Right renal cortex interstitium (tissue), 3 donors: Measurements from ENCODE around the gene PRR23A. TPM values are rescaled to one million over a fixed set of nuclear protein-coding genes. Genes with fewer than 3 reads are reported as not detected.
"Not testable (repeated sequence)": the region's sequence is repeated elsewhere in the genome, so short reads cannot be mapped to it uniquely, and the experiment has no call there.

Source experiments
- DNase-seq, 3 donors: peaks; one replicate each; pipeline ENCODE4 v3.0.0-alpha.2; 2013; ENCODE audit warnings: low read depth in 3 of 3, low spot score in 2 of 3
- polyA plus RNA-seq, 3 donors: library from polyadenylated mRNA; unstranded; fragments of 120-200 nt; gene quantifications; one replicate each; pipeline ENCODE4 v1.2.1, GENCODE V29; 2013; ENCODE audit not compliant: insufficient read length in 3 of 3

Gene PRR23A
- not detected for polyA plus RNA-seq

DNA sequence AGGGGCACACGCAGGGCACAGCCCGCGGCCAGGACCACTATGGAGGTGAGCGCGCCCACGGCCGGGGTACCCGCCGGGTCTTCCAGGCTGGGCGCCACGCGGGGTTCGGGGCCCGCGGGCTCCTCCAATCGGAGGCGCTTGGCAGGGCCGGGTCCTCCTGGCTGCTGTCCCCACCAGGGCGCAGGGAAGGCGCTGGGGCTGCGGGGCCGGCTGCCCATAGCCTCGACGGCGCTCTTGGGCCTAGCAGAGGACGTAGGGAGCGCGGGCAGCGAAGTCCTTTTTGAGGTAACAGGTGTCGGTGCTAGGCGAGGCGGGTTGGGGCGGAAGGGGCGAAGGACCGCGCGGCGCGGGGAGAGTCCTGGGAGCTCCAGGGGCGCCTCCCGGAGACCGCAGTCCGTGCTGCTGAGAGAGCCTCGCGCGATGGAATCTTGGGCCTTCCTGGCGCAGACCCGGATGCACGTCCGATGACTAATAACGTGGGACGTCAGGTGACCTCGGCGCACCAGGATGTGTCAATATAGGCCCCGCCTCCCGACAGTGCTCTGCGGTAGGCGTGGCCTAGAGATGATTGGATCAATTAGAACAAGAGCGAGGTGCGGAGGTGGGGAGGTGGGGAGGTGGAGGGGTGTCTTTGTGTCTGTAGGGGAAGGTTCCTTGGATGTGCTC lies at the start of gene PRR23A:
PRR23A (minus strand) TSS at position 218 of the 666 bp plus-strand sequence; CDS start at position 218, 0 bp downstream.
- DNase-seq = no peak

DNA sequence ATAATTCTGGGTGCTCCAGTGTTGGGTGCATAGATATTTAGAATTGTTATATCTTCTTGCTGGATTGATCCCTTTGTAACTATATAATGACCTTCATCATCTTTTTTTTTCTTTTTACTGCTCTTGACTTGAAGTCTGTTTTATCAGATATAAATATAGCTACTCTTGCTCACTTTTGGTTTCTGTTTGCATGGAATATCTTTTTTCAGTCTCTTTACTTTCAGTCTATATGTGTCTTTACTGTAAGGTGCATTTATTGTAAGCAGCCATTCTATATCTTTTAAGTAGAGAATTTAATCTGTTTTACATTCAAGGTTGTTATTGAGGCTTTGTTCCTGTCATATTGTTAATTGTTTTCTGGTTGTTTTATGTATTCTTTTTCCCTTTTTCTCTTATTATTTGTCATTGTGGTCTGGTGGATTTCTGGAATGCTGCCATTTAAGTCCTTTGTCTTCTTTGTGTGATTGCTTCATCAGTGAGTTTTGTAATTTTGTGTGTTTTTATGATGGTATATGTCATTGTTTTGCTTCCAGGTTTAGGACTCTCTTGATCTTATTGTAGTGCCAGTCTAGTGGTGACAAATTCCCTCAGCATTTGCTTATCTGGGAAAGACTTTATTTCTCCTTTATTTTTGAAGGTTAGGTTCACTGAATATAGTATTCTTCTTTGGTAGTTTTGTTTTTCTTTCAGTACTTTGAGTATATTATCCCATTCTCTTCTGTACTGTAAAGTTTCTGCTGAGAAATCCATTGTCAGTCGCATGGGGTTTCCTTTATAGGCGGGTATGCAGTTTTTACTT lies 46.9 kb upstream of the PRR23A start:
- DNase-seq = no peak

DNA sequence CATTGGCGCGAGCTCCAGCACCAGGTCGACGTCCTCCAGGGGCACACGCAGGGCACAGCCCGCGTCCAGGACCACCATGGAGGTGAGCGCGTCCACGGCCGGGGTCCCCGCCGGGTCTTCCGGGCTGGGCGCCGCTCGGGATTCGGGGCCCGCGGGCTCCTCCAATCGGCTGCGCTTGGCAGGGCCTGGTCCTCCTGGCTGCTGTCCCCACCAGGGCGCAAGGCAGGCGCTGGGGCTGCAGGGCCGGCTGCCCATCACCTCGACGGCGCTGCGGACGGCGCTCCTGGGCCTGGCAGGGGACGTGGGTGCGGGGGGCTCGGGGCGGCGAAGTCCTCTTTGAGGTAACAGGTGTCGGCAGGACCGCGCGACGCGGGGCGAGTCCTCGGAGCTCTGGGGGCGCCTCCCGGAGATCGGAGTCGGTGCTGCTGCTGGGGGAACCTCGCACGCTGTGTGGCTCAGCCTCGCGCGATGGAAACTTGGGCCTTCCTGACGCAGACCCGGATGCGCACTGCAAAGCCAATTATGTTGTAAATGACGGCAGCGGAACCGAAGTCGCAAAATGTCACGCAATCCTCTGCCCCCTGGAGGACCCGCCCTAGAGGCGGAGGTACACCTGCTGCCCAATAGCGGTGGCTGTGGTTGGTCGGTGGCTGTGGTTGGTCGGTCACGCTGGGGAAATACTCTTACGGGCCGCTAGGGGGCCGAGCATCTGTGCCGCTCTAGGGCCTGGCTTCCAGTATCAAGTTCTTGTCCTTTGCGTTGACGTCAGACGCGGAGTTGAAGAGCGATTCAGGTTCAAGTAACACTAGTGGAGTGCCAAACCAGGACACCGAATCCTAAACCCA lies 38.5 kb upstream of the PRR23A start, which contains the start of gene PRR23C:
PRR23C (minus strand) TSS at position 527 of the 845 bp plus-strand sequence; CDS start at position 255, 272 bp downstream.
- DNase-seq = no peak

DNA sequence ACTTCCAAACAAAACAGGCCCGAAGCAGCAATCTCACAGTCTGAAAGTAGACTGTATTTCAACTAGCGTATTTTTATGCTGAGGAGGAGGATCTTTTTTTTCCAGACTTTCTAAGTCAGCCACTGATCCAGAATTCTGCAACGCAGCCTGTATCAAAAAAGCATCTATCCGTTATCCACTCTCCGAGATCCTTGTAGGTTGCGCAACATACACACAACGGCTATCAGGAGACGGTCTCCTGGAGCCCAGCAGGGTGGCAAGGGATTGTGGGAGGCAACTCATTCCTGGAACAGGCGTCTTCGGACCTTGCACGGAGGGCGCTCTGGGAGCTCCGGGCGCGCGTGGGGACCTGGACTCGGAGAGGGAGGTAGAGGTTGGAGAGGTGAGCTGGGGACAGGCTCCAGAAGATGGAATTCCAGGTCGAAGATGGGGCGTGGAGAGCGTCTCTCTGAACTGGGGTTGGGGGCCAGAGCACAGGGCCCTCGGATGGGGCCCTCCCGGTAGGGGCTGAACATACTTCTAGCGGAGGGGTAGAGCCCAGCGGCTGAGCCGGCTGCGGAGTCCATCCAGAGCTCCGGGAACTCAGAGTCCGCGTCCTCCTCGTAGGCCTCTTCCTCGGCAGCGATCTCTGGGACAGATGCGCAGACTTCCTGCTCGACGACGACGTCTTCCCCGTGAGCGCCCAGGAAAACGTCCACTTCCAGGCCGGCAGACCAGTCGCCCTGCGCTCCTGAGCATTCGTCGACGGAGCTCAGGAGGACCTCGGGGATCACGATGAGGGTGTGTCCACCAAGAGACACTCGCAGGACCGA lies 37.7 kb upstream of the PRR23A start:
- no peak for DNase-seq

DNA sequence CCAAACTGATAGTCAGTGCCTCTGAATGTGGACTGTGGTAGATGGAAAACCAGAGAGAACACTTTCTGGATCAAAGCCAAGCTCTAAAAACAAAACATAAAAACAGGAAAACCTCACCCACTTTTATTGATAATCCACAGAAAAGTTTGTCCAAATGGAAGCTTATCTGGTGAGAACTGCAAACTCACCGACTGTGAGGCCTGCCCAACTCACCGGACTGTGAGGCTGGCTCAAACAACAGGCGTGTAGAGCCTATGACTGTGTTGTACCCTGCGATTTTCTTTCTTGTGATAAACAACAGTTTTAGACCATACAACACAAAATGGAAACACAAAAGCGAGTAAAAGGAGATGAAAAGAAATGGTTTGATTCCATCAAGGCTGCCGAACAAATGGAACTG lies 31.4 kb upstream of the PRR23A start:
- DNase-seq = no peak

DNA sequence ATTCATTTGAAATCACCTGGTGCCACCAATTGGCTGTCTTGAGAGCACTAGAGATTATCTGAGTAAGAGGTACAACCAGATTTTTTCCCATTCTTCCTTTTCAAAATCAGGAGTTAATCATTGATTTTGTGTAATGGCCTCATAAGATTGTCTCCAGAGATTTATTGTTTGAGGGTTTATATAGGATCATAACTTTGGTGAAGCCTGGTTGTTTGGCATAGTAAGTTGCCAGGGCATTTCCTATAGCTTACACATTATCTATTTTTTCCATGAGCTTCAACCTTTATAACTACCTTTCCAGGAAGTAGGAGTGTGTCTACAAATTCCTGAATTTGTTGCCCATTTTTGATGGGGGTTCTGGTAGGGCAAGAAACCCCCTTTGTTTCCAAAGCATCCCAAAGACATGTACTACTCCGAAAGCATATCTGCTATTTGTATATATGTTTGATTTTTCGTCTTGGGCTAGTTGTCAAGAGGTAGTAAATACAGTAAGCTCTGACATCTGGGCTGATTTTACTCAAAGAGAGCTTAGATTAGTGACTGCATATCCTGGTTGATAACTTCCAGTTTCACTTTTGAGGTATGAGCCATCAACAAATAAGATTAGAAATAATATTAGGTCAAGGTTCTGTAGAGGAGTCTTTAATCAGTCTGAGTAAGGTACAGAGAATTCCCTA lies 26.4 kb upstream of the PRR23A start:
- no peak for DNase-seq

DNA sequence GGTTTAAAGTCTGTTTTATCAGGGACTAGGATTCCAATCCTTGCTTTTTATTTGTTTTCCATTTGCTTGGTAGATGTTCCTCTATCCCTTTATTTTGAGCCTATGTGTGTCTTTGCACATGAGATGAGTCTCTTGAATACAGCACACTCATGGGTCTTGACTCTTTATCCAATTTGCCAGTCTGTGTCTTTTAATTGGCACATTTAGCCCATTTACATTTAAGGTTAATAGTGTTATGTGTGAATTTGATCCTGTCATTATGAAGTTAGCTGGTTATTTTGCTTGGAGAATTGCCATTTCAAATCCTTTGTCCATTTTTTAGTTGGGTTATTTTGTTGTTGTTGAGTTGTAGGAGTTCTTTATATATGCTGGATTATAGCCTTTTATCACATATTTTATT lies 24.5 kb upstream of the PRR23A start:
- not testable (repeated sequence) for DNase-seq

DNA sequence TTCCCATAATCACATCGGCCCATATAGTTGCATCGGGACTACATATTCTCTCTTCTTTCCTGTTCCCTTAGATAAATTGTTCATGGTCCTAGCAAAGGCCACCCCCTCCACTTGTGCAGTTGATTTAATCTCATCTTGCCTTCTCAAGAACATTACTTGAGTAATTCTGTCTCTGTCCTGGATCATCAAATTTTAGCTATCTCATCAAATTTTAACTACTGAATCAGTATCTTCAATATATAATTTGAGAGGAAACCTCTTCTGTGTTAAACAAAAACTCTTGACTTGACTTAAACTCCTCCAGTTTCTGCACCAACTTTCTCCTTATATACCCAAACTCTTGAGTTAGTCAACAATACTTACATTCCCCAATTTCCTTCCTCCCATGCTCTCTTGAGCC lies 18.9 kb upstream of the PRR23A start:
- DNase-seq = no peak

DNA sequence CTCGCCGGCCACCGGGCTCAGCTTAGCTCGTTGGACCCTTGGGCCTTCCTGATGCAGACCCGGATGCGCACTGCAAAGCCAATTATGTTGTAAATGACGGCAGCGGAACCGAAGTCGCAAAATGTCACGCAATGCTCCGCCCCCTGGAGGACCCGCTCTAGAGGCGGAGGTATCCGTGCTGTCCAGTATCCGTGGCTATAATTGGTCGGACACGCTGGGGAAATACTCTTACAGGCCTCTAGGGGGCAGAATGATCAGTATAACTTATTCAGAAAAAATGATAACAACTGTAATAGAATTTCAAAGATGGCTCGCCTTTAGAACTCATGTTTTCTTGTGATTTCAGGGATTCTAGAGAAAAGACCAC lies 14.8 kb upstream of the PRR23A start, which contains the start of gene PRR23B:
PRR23B (minus strand) TSS at position 59 of the 367 bp plus-strand sequence. CDS start 265 bp downstream, outside the sequence.
- no peak for DNase-seq

DNA sequence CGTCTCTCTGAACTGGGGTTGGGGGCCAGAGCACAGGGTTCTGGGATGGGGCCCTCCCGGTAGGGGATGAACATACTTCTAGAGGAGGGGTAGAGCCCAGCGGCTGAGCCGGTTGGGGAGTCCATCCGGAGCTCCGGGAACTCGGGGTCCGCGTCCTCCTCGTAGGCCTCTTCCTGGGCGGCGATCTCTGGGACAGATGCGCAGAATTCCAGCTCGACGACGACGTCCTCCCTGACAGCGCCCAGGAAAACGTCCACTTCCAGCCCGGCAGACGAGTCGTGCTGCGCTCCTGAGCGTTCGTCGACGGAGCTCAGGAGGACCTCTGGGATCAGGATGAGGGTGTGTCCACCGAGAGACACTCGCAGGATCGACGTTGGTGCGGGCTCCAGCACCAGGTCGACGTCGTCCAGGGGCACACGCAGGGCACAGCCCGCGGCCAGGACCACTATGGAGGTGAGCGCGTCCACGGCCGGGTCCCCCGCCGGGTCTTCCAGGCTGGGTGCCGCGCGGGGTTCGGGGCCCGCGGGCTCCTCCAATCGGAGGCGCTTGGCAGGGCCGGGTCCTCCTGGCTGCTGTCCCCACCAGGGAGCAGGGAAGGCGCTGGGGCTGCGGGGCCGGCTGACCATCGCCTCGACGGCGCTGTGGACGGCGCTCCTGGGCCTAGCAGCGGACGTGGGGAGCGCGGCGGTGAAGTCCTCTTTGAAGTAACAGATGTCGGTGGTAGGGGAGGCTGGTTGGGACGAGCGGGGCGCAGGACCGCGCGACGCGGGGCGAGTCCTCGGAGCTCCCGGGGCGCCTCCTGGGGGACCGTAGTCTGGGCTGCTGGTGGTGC lies 14.2 kb upstream of the PRR23A start:
- DNase-seq = no peak

DNA sequence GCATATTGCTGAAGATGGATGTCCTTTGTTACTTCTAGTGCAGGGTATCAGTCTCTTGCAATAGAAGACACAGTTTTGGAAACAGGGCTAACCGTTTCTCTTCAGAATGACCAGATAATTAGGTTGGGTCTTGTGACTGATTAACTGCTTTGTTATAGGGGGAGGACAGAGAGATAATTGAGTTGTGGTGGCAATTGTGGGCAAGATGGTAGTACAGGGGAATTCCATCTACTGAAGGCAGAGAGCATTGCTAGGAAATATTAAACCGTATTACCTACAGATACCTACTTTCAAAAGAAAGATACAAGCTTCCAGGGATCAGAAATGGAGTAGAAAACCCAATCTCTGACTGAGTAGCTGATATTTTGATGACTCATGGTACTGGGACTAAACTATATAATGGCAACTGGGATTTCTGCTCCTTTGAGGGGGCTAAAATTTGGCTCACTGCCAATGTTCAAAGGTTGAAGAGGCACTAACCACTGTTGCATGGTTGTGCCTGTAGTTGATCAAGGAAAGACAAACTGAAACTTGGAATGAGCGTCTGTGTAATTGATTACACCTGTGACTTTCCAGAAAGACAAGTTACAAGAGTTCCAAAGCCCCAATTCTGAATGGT lies 10.5 kb upstream of the PRR23A start:
- DNase-seq = no peak

DNA sequence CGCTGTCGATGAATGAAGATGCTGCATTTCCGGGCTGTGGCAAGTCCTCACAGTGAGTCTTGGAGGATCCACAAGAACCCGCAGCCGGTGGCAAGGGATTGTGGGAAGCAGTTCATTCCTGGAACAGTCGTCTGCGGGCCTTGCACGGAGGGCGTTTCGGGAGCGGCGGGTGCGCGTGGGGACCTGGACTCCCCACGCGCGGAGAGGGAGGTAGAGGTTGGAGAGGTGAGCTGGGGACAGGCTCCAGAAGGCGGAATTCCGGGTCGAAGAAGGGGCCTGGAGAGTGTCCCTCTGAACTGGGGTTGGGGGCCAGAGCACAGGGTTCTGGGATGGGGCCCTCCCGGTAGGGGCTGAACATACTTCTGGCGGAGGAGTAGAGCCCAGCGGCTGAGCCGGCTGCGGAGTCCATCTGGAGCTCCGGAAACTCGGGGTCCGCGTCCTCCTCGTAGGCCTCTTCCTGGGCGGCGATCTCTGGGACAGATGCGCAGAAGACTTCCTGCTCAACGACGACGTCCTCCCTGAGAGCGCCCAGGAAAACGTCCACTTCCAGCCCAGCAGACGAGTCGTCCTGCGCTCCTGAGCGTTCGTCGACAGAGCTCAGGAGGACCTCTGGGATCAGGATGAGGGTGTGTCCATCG lies 593 bp downstream of the PRR23A start:
- no peak for DNase-seq

DNA sequence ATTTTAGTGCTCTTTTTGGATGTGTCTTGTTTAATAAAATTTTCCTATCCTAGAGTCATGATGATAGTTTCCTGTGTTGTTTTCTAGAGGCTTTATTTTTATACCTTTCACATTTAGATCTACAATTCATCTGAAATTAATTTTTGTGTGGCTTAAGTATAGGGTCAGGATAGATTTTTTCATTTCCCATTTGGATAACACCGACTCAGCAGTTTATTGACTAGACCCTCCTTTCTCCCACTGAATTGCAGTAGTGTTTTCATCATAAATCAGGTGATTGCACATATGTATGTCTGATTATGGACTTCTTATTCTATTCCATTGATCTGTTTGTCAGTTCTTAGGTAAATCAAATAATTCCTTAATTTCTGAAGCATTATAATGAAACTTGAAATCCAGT lies 10.4 kb downstream of the PRR23A start:
- DNase-seq = no peak

DNA sequence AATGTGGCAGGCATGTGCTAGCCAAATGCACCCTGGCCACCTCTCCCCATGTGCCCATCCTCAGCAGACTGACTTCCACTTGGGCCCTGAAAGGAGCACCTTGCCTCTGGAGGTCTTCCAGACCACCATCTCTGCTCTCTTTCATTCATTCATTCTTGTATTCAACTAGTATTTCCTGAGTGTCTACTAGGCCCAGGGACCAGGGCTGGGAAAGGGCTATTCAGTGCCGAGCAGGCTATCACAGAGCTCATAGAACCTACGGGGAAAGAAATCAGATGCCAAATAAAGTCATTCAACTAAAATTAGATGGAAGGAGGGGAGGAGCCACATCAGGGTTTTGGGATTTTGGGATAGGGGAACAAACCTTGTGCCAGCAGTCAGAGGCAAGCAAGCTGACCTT lies 18.9 kb downstream of the PRR23A start:
- DNase-seq = no peak

DNA sequence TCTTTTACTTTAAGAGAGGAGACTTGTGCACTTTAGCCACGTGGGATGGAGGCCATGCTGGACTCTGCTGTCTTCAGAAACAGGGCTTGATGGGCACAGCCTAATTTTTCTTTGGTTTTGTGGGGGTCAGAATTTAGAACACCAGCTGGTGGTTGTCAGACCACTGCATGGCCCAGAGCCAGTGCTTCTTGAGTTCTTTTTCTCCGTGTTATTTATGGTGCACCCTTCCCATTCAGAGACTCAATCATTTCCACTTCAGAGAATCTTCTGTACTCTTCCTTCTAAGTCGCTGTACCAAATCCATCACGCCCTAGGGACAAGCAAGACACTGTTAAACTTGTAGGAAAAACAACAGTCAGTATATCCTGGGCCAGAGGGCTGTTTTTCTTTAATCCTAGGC lies 20.1 kb downstream of the PRR23A start:
- no peak for DNase-seq

DNA sequence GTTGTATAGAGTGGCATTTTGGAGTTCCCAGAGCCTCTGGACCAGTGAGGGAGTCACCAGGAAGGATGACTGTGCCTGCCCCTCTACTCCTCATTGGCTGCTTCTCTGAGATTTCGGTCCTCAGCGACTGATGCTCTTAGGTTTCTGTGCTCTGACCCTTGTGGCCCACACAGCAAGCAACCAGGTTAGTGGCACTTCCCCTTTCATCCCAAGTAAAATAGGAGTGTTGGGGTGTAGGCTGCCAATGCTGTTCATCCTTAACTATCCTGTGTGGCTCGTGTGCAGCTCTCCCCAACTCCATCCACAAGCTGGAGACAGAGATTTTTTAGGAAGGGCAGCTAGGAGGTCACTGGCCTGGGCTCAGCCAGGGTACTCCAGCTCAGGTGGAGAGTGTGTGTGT lies 21.3 kb downstream of the PRR23A start:
- no peak for DNase-seq

DNA sequence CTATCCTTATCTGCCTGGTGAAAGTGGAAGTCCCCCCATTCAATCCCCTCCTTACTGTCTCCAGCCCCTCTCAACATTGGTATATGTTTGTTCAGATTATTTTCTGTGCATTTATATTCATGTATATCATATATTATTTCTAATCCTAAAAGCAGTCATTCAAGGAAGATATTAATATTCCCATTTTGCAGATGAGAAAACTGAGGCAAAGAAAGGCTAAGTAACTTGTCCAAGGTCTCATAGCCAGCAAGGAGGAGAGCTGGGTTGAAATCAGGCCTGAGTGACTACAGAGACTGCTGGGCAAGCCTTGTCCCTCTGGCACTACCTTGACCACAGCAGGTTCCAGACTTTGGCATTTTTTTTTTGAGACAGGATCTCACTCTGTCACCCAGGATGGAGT lies 30.0 kb downstream of the PRR23A start:
- DNase-seq = no peak

DNA sequence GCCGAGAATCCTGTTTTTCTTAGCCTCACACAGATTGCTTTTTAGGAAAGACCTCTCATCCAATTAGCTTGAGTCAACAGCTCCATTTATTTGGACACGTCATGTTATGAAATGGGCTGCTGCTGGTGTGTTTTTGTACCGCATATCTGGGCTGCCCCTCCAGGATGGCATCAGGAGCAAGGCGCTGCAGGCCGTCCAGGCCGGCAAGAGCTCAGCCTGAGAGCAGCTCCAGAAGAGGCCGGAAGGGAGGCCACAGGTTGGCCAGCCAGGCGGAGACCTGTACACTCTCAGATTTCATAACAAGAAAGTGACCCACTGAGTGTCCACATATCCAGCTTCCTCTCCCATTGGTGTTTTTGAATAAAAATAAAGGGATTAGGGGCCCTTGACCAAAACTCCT lies 30.7 kb downstream of the PRR23A start:
- no peak for DNase-seq
